BJ (cell line): ENCODE results near the gene DSTYK. TPM values are rescaled to one million over a fixed set of nuclear protein-coding genes. Genes with fewer than 3 reads are reported as not detected.
A peak's percentile ranks its signal among the peaks of the same experiment; 100 is the strongest.

Experiments
- CTCF ChIA-PET: fragments of 350-600 bp; formaldehyde crosslinking; extraction: SDS; loops from one replicate; lab custom pipeline; 2021; ENCODE audit warnings: antibody characterized with exemption, inconsistent platforms; lab: Yijun Ruan, JAX
- POLR2A ChIA-PET: fragments of 300-600 bp; sonication (Branson Sonifier 250); formaldehyde crosslinking; extraction: SDS; loops from one replicate; lab custom pipeline; 2021; ENCODE audit warnings: antibody characterized with exemption; lab: Charles Lee
- DNase-seq: peaks from one replicate; pipeline ENCODE4 v3.0.0-alpha.2; 2011; ENCODE audit warnings: low read depth
- H3K27me3 ChIP-seq: 2 replicates; pipeline ENCODE4 v1.6.0; 2011; ENCODE audit warnings: low read length; ENCODE audit not compliant: control insufficient read depth, insufficient read depth
- H3K36me3 ChIP-seq: 2 replicates; pipeline ENCODE4 v1.5.1; 2011; ENCODE audit warnings: low read length; ENCODE audit not compliant: control insufficient read depth, insufficient read depth
- H3K4me3 ChIP-seq: 2 replicates; pipeline ENCODE4 v1.5.1; 2011; ENCODE audit warnings: low read depth, mild to moderate bottlenecking, control low read depth, low read length
- polyA plus RNA-seq: library from polyadenylated mRNA; depleted of rRNA; stranded (reverse); fragments of >200 nt; gene quantifications from 2 replicates; pipeline ENCODE4 v1.2.3, GENCODE V29; 2011
- TF ChIP-seq, protein P1 (sequence below): IDR thresholded peaks from 2 replicates; pipeline ENCODE4 v1.5.1; 2011; ENCODE audit warnings: low read depth, mild to moderate bottlenecking, control low read depth, inconsistent platforms, low read length, moderate library complexity; ENCODE audit not compliant: insufficient read depth

The DSTYK gene
- polyA plus RNA-seq, 1 experiment = 9.7 TPM

DNA sequence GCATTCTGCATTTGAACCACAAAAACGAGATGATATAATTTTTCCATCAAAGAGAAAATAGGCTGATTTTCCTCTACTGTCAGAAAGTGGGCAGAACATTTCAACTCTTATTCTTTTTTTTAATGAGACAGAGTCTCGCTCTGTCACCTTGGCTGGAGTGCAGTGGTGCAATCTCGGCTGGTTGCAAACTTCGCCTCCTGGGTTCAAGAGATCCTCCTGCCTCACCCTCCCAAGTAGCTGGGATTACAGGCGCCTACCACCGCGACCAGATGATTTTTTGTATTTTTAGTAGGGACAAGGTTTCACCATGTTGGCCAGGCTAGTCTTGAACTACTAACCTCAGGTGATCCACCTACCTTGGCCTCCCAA lies 11.6 kb downstream of the DSTYK start:
- TF ChIP-seq, protein P1, sequence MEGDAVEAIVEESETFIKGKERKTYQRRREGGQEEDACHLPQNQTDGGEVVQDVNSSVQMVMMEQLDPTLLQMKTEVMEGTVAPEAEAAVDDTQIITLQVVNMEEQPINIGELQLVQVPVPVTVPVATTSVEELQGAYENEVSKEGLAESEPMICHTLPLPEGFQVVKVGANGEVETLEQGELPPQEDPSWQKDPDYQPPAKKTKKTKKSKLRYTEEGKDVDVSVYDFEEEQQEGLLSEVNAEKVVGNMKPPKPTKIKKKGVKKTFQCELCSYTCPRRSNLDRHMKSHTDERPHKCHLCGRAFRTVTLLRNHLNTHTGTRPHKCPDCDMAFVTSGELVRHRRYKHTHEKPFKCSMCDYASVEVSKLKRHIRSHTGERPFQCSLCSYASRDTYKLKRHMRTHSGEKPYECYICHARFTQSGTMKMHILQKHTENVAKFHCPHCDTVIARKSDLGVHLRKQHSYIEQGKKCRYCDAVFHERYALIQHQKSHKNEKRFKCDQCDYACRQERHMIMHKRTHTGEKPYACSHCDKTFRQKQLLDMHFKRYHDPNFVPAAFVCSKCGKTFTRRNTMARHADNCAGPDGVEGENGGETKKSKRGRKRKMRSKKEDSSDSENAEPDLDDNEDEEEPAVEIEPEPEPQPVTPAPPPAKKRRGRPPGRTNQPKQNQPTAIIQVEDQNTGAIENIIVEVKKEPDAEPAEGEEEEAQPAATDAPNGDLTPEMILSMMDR = no peak
- Histone ChIP-seq H3K27me3 (no peaks in the 10 kb centered on the region), H3K4me3 (no peak overlapping the region), H3K36me3 (no peaks in the 10 kb centered on the region)
- CTCF ChIA-PET = interaction anchor here (1.4 to 4.7 kb wide), 3 partner anchors 11 to 58 kb away, joined by 4 to 18 read pairs (median 6); partner anchors contain the start of gene TMCC2
- DNase-seq = no peak
- POLR2A ChIA-PET = no interaction called here

DNA sequence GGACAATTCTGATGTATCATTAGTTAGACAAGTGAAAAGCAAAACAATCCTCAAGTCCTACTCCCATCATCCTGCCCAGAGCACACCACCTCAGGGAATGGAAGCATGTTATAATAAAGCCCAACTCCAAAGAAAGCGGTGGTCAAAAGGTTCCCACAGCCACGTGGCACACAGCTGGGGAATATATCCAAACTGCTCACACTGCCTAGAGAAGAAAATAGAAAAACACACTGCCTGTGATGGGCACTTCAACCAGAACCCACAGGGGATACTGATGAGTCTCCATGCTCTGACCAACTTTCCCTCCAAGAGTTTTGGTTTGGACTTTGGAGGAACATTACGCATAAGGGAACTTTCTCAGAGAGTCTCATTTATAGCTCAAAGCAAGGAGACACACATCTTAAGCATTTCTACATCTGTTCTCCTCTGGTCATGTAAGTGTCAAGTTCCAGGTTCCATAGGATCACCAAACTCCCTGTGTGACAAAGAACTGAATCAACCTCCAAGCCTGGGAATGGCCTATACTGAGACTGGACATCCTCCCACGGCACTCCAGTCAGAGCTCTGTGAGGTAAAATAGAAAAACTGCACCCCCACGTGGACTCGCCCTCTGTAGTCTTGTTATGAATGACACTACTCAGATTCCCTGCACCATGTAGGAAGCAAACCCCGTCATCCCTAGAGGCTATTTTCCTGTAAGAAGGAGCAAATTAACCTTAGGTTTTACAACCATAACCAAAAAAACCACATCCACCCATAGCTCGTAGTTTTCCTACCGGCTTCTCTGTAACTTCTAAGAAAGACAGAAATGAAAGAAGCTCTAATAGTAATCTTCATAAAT lies 12.2 kb downstream of the DSTYK start:
- H3K4me3 ChIP-seq = no peak overlapping the region
- ChIA-PET POLR2A (no interaction called here), CTCF (interaction anchor here (0.7 to 4.7 kb wide), 5 partner anchors 11 to 95 kb away, joined by 3 to 18 read pairs (median 4); partner anchors contain the start of gene TMCC2)
- DNase-seq = peak; percentile 34
- TF ChIP-seq, protein P1 = no peak
- no peaks in the 10 kb centered on the region for H3K36me3 ChIP-seq
- no peaks in the 10 kb centered on the region for H3K27me3 ChIP-seq

DNA sequence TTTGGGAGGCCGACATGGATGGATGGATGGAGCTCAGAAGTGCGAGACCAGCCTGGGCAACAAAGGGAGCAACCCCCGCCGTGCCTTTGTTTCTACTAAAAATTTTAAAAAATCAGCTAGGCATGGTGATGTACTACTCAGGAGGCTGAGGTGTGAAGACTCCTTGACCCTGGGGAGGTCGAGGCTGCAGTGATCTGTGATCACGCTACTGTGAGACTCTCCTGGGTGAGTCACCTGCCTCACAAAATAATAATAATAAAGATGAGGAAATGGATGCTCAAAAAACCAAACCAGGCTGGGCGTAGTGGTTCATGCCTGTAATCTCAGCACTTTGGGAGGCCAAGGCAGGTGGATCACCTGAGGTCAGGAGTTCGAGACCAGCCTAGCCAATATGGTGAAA lies 19.2 kb downstream of the DSTYK start:
- no peak overlapping the region for H3K4me3 ChIP-seq
- TF ChIP-seq, protein P1 = no peak
- DNase-seq = no peak
- ChIA-PET POLR2A (no interaction called here), CTCF (no interaction called here)
- H3K27me3 ChIP-seq = no peaks in the 10 kb centered on the region
- no peaks in the 10 kb centered on the region for H3K36me3 ChIP-seq

DNA sequence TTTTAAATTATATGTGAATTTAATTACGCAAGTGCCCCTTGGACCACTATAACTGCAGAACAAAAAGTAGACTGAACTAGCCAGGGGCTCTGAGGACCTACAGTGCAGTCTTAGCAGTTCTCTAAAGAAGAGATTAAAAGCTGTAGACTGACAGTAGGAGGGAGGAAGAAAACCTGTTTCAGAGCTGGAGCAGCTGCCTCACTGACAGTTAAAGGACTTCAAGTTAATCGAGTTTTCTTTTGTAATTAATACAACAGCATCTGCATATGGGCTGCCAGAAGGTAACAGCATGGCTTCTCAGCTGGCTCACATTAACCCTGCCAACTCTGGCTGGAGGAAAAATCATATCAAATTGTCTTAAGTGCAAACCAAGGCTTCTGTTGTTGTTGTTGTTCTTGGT lies 19.9 kb downstream of the DSTYK start:
- ChIA-PET POLR2A (no interaction called here), CTCF (interaction anchor here (0.6 to 1.2 kb wide), 3 partner anchors 64 to 421 kb away, joined by 3 to 6 read pairs (median 4); no protein-coding TSS in a partner anchor)
- TF ChIP-seq, protein P1 = no peak
- Histone ChIP-seq H3K4me3 (no peak overlapping the region), H3K36me3 (no peaks in the 10 kb centered on the region), H3K27me3 (no peaks in the 10 kb centered on the region)
- DNase-seq = no peak

DNA sequence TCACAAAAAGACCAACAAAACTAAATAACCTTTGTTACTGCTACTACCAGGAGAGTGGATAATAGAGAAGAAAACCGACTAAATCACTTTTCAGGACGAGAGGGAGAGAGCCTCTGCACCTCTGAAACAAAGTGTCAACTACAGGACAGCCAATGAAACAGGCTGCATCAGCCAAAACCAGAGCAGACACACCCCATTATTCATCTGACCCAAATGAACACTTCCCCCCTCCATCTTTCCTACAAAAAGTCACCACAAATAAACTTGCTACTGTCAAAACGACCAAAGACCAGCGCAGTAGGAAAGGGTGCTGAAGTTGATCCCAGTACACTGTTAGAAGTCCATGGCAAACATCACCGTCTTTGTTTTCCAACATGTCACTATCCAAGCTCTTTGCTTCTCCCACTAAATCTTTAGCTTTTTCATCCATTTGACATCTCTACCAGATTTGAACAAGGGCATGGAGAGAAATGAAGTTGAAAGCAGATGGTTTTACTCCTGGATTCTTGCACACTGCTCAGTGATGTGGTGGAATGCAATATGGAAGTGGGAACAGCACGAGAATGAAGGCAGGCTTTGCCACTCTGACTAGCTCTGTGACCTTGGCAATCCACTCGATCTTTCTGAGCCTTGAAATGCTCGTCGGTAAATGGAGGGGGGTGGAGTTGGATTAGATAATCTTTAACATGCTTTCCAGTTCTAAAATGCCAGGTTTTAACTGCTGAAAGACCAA lies 20.5 kb downstream of the DSTYK start:
- no peaks in the 10 kb centered on the region for H3K36me3 ChIP-seq
- ChIA-PET POLR2A (no interaction called here), CTCF (interaction anchor here (0.6 to 1.2 kb wide), 3 partner anchors 65 to 422 kb away, joined by 3 to 6 read pairs (median 4); no protein-coding TSS in a partner anchor)
- TF ChIP-seq, protein P1 = no peak
- H3K27me3 ChIP-seq = no peaks in the 10 kb centered on the region
- no peak for DNase-seq
- H3K4me3 ChIP-seq = no peak overlapping the region
